ENCODE data around the gene PTPN2.

PTPN2 gene

DNA sequence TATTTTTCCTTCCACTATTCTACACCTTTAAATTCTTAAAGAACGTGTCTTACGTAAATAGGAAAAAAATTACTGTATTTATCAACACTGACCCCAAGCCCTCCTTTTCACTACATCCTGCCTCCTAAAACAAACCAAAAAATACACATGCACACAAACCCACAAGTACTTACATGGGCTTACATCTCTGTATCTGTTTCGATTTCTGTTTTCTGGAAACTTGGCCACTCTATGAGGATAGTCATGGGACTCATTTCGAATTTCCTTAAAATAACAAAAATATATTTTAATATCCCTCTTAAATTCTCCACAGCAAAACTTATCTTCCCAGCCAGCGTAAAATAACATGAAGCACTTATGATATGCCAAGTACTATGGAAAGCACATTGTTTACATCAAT, 25.0 kb downstream of the PTPN2 start:
- WGBS (ENCODE audit: insufficient coverage, insufficient read length): 100% methylated on average over 2 of the region's 5 CpGs
- no peaks in the 10 kb centered on the region for H3K27me3 ChIP-seq (ENCODE audit: control insufficient read depth, insufficient read depth, low read length)
- no peak for DNase-seq (ENCODE audit: low read depth, low spot score)
- no peak overlapping the region for H3K4me3 ChIP-seq (ENCODE audit: low read length)
- H3K4me1 ChIP-seq (ENCODE audit: control insufficient read depth, insufficient read depth, low read length): no peaks in the 10 kb centered on the region
- no peaks in the 10 kb centered on the region for H3K36me3 ChIP-seq (ENCODE audit: control insufficient read depth, insufficient read depth, low read length)
- no peak overlapping the region for H3K27ac ChIP-seq (ENCODE audit: low read length)
- no peaks in the 10 kb centered on the region for H3K9me3 ChIP-seq (ENCODE audit: control insufficient read depth, insufficient read depth, low read length)

DNA sequence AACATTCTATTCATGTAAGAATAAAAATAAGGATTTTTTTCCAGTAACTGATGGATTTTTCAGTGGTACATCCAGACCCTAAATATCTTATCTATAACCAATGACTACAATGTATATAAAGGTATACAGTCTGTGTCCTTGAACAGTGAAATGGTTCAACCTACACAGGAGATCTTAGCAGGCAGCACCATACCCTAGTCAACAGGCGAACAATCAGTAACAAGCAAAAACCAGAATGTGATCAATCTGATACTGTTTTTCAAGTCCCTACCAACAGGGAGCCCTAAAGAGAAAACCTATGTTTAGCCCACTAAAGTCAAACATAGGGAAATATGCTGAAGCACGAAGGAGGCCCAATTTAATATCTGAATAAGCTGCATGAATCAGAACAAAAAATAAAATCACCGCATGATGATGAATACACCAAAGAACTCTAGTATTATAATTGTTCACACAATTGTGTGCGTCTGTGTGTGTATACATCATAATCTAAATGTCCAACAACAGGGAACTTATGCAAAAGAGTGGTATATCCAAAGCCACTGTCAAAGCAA, 26.0 kb downstream of the PTPN2 start:
- no CpG with 5 or more reads among the region's 4 CpGs for WGBS (ENCODE audit: insufficient coverage, insufficient read length)
- H3K27ac ChIP-seq (ENCODE audit: low read length): no peak overlapping the region
- no peaks in the 10 kb centered on the region for H3K27me3 ChIP-seq (ENCODE audit: control insufficient read depth, insufficient read depth, low read length)
- H3K4me1 ChIP-seq (ENCODE audit: control insufficient read depth, insufficient read depth, low read length): no peaks in the 10 kb centered on the region
- H3K4me3 ChIP-seq (ENCODE audit: low read length): no peak overlapping the region
- no peaks in the 10 kb centered on the region for H3K9me3 ChIP-seq (ENCODE audit: control insufficient read depth, insufficient read depth, low read length)
- no peak for DNase-seq (ENCODE audit: low read depth, low spot score)
- H3K36me3 ChIP-seq (ENCODE audit: control insufficient read depth, insufficient read depth, low read length): no peaks in the 10 kb centered on the region

DNA sequence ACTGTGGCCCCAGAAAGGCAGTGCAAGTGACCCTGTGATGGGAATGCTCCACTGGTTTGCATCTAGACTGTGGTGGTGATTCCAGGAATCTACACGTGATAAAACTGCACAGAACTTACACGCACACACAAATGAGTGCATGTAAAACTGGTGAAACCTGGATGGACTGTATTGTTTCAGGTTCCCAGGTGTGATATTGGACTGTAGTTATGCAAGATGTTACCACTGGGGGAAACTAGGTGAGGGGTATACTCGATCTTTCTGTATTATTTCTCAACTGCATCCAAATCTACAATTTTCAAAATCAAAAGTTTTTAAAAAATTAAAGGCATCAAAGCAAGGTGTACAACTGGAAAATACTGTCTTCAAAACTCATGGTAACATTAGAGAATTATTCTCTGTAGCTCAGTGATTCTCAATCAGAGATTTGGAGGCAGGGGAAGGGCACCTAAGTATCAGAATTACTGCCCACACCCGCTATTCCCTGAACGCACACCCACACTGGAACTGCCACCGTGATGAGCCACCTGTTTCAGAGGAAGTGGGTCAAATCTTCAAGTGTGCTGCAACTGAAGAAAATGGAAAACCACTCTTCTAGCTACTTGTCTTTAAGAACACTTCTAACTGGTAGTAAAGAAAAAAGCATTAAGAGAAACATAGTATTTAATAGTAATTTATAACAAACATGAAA, 26.7 kb downstream of the PTPN2 start:
- no peak for DNase-seq (ENCODE audit: low read depth, low spot score)
- no peak overlapping the region for H3K4me3 ChIP-seq (ENCODE audit: low read length)
- H3K36me3 ChIP-seq (ENCODE audit: control insufficient read depth, insufficient read depth, low read length): no peaks in the 10 kb centered on the region
- H3K9me3 ChIP-seq (ENCODE audit: control insufficient read depth, insufficient read depth, low read length): no peaks in the 10 kb centered on the region
- no peak overlapping the region for H3K27ac ChIP-seq (ENCODE audit: low read length)
- H3K4me1 ChIP-seq (ENCODE audit: control insufficient read depth, insufficient read depth, low read length): no peaks in the 10 kb centered on the region
- WGBS (ENCODE audit: insufficient coverage, insufficient read length): no CpG with 5 or more reads among the region's 6 CpGs
- H3K27me3 ChIP-seq (ENCODE audit: control insufficient read depth, insufficient read depth, low read length): no peaks in the 10 kb centered on the region

DNA sequence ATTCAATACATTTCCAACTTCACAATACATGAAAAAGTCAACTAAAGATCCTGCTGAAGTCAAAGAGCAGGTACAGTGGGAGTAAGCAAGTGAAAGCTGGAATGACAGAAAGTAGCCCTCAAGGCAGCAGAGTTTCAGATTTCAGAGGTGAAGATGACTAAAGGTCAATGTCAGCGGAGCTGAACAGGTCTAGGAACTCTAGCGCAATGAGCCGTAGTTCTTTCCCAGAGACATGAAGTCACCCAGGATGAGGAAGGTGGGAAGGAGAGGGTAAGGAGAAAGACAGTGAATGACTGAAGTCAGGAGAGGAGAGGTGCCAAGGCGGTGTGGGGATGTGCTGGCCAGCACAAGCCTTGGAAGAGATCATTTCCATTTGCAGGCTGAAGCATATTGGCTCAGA, 28.1 kb downstream of the PTPN2 start:
- no peak overlapping the region for H3K27ac ChIP-seq (ENCODE audit: low read length)
- H3K9me3 ChIP-seq (ENCODE audit: control insufficient read depth, insufficient read depth, low read length): no peaks in the 10 kb centered on the region
- no peaks in the 10 kb centered on the region for H3K4me1 ChIP-seq (ENCODE audit: control insufficient read depth, insufficient read depth, low read length)
- DNase-seq (ENCODE audit: low read depth, low spot score): no peak
- H3K4me3 ChIP-seq (ENCODE audit: low read length): no peak overlapping the region
- no peaks in the 10 kb centered on the region for H3K27me3 ChIP-seq (ENCODE audit: control insufficient read depth, insufficient read depth, low read length)
- H3K36me3 ChIP-seq (ENCODE audit: control insufficient read depth, insufficient read depth, low read length): no peaks in the 10 kb centered on the region
- WGBS (ENCODE audit: insufficient coverage, insufficient read length): no CpG with 5 or more reads among the region's 4 CpGs

DNA sequence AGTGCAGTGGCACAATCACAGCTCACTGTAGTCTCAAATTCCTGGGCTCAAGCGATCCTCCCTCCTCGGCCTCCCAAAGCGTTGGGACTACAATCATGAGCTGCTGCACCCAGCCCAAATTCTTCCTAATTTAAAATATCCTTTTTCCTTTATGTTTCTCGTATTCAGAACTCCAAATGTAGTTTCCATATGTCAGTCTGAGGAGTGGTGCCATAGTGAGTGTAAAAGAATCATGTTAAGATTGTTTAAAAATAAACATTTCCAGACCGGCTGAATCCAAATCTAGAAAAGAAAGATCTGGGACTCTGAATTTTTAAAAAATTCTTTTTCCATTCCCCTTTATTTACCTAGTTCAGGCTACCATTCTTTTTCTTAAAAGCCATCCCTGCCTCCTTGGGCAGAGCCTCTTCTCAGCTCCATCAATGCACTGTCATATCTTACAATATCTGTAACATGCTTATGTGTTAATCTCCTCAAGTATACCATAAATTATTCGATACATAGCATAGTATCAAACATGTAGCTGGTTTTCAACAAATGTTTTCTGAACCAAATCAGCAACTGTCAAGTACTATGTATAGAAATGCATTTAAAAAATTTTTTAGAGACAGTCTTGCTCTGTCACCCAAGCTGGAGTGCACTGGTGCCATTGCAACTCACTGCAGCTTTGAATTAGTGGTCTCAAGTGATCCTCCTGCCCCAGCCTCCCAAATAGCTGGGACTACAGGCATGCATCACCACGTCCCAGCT, 31.3 kb downstream of the PTPN2 start:
- Histone ChIP-seq H3K9me3 (ENCODE audit: control insufficient read depth, insufficient read depth, low read length) (no peaks in the 10 kb centered on the region), H3K4me3 (ENCODE audit: low read length) (no peak overlapping the region), H3K27me3 (ENCODE audit: control insufficient read depth, insufficient read depth, low read length) (no peaks in the 10 kb centered on the region), H3K27ac (ENCODE audit: low read length) (no peak overlapping the region), H3K36me3 (ENCODE audit: control insufficient read depth, insufficient read depth, low read length) (no peaks in the 10 kb centered on the region), H3K4me1 (ENCODE audit: control insufficient read depth, insufficient read depth, low read length) (no peaks in the 10 kb centered on the region)
- WGBS (ENCODE audit: insufficient coverage, insufficient read length): no CpG with 5 or more reads among the region's 7 CpGs
- no peak for DNase-seq (ENCODE audit: low read depth, low spot score)

DNA sequence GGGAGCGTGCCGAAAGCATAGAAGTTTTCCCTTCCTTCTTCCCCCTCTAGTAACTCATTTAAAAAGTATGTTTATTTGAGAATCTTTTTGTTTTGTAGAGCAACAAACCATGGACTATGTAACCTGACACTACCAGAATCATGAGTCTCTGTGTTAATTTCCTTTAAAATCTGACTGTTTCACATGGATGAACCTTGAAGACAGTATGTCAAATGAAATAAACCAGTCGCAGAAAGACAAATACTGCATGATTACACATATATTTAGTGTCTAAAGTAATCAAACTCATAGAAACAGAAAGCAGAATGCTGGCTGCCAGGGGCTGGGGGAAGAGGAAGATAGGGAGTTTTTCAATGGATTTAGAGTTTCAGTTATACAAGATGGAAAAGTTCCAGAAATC, 32.3 kb downstream of the PTPN2 start:
- Histone ChIP-seq H3K27ac (ENCODE audit: low read length) (no peak overlapping the region), H3K9me3 (ENCODE audit: control insufficient read depth, insufficient read depth, low read length) (no peaks in the 10 kb centered on the region), H3K36me3 (ENCODE audit: control insufficient read depth, insufficient read depth, low read length) (no peaks in the 10 kb centered on the region), H3K27me3 (ENCODE audit: control insufficient read depth, insufficient read depth, low read length) (no peaks in the 10 kb centered on the region), H3K4me3 (ENCODE audit: low read length) (no peak overlapping the region), H3K4me1 (ENCODE audit: control insufficient read depth, insufficient read depth, low read length) (no peaks in the 10 kb centered on the region)
- WGBS (ENCODE audit: insufficient coverage, insufficient read length): no CpG with 5 or more reads among the region's 3 CpGs
- no peak for DNase-seq (ENCODE audit: low read depth, low spot score)

DNA sequence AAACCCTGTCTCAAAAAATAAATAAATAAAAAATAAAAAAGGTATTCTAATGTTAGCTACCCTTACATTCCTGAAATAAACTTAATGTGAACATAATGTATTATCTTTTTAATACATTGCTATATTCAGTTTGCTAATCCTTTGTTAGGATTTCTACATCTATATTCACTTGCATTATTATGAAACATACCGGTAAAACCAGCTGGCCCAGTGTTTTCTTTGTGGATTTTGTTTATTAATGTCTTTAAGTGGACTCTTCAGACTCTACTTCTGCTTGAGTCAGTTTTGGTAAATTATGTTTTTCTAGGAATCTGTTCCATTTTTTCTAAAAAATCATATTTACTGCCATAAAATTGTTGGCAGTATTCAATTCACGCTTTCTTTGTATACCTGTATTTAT, 34.5 kb downstream of the PTPN2 start:
- DNase-seq (ENCODE audit: low read depth, low spot score): no peak
- Histone ChIP-seq H3K9me3 (ENCODE audit: control insufficient read depth, insufficient read depth, low read length) (no peaks in the 10 kb centered on the region), H3K36me3 (ENCODE audit: control insufficient read depth, insufficient read depth, low read length) (no peaks in the 10 kb centered on the region), H3K4me3 (ENCODE audit: low read length) (no peak overlapping the region), H3K27ac (ENCODE audit: low read length) (no peak overlapping the region), H3K27me3 (ENCODE audit: control insufficient read depth, insufficient read depth, low read length) (no peaks in the 10 kb centered on the region), H3K4me1 (ENCODE audit: control insufficient read depth, insufficient read depth, low read length) (no peaks in the 10 kb centered on the region)
- no CpG with 5 or more reads among the region's 2 CpGs for WGBS (ENCODE audit: insufficient coverage, insufficient read length)

DNA sequence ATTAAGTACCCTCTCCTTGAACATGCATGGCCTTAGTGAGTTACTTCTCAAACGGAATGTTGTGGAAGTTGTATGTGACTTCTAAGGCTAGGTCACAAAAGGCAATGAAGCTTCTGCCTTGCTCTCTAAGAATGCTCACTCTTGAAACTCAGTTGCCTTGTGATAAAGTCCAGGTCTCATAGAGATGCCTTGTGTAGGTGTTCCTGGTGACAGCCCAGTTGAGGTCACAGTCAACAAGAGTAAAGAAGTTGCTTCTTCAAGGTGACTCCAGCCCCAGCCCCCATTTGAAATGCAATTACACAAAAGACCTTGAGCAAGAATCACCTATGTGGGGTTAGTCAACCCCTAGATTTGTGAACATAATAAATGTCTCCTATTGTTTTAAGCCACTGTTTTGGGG, 35.6 kb downstream of the PTPN2 start:
- H3K4me3 ChIP-seq (ENCODE audit: low read length): no peak overlapping the region
- H3K27ac ChIP-seq (ENCODE audit: low read length): no peak overlapping the region
- H3K36me3 ChIP-seq (ENCODE audit: control insufficient read depth, insufficient read depth, low read length): no peaks in the 10 kb centered on the region
- H3K9me3 ChIP-seq (ENCODE audit: control insufficient read depth, insufficient read depth, low read length): no peaks in the 10 kb centered on the region
- H3K27me3 ChIP-seq (ENCODE audit: control insufficient read depth, insufficient read depth, low read length): no peaks in the 10 kb centered on the region
- no peaks in the 10 kb centered on the region for H3K4me1 ChIP-seq (ENCODE audit: control insufficient read depth, insufficient read depth, low read length)
- no peak for DNase-seq (ENCODE audit: low read depth, low spot score)
- no CpG with 5 or more reads among the region's 1 CpG for WGBS (ENCODE audit: insufficient coverage, insufficient read length)

DNA sequence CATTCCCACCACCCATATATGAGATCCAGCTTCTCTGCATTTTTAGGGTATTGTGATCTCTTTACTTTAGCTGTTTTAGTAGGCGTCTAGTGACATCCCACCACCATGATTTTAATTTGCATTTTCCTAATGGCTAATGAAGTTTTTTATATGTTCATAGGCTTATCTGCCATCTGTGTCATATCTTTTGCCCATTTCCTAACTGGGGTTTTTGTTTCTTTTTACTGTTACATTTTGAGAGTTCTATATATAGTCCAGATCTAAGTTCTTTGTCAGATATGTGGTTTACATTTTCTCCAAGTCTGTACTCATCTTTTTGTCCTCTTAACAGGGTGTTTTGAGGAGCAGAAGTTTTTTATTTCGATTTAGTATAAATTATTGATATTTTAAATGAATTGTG, 39.6 kb downstream of the PTPN2 start:
- no peaks in the 10 kb centered on the region for H3K9me3 ChIP-seq (ENCODE audit: control insufficient read depth, insufficient read depth, low read length)
- no peaks in the 10 kb centered on the region for H3K36me3 ChIP-seq (ENCODE audit: control insufficient read depth, insufficient read depth, low read length)
- no CpG with 5 or more reads among the region's 2 CpGs for WGBS (ENCODE audit: insufficient coverage, insufficient read length)
- no peak overlapping the region for H3K27ac ChIP-seq (ENCODE audit: low read length)
- no peak for DNase-seq (ENCODE audit: low read depth, low spot score)
- no peaks in the 10 kb centered on the region for H3K27me3 ChIP-seq (ENCODE audit: control insufficient read depth, insufficient read depth, low read length)
- H3K4me3 ChIP-seq (ENCODE audit: low read length): no peak overlapping the region
- H3K4me1 ChIP-seq (ENCODE audit: control insufficient read depth, insufficient read depth, low read length): peaks cover 1% of the 10 kb centered on the region; the same call in 1 of the 2 replicates

DNA sequence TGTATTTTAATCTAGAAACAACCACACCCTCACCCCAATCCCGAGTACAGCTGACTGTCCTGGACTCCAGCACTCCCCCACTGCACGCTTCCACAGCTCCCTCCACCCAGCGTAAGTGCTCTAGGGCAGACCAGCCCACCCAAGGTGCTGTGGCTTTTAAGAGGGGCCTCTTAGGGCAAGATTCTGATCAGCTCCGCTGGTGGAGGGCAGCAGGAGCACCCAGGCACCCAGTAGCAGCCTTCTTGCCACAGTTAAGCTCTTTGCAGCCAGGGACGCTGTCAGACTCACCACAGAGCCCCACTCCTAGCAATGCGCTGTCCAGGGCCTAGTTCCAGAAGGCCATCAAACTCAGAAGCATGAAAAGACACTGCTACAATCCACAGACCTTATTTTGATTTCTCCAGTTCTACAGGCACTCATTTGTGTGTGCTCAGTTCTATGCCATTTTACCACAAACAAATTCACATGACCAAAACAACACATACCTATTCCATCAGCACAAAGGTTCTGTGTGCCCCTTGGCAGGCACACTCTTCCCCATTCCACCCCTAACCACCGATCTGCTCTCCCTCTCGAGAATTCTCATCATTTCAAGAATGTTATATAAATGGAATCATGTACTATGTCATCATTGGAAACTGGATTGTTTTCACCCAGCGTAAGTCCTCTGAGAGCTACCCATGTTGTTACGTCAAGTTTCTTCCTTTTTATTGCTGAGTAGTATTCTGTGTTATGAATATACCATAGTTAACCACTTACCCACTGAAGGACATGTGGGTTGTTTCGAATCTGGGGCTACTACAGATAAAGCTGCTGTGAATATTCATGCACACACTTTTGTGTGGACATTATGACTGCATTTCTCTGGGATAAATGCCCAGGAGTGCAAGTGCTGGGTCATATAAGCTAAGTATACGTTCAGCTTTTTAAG, 40.4 kb downstream of the PTPN2 start:
- Histone ChIP-seq H3K4me1 (ENCODE audit: control insufficient read depth, insufficient read depth, low read length) (peaks cover 1% of the 10 kb centered on the region; the same call in 1 of the 2 replicates), H3K36me3 (ENCODE audit: control insufficient read depth, insufficient read depth, low read length) (no peaks in the 10 kb centered on the region), H3K27me3 (ENCODE audit: control insufficient read depth, insufficient read depth, low read length) (no peaks in the 10 kb centered on the region), H3K9me3 (ENCODE audit: control insufficient read depth, insufficient read depth, low read length) (no peaks in the 10 kb centered on the region), H3K4me3 (ENCODE audit: low read length) (no peak overlapping the region), H3K27ac (ENCODE audit: low read length) (no peak overlapping the region)
- no peak for DNase-seq (ENCODE audit: low read depth, low spot score)
- no CpG with 5 or more reads among the region's 12 CpGs for WGBS (ENCODE audit: insufficient coverage, insufficient read length)

Data from iPS DF 6.9 (cell line).